H1 (cell line): ENCODE measurements around the gene SLC24A3. TPM values are rescaled to one million over a fixed set of nuclear protein-coding genes. Genes with fewer than 3 reads are reported as not detected.

ENCODE experiments used
- CTCF ChIA-PET: fragments of 300-600 bp; sonication (Branson Sonifier 250); formaldehyde crosslinking; loops from one replicate; lab custom pipeline; 2021; ENCODE audit not compliant: partially characterized antibody; lab: Charles Lee
- POLR2A ChIA-PET: fragments of 300-600 bp; sonication (Branson Sonifier 250); formaldehyde crosslinking; loops from one replicate; lab custom pipeline; 2021; ENCODE audit warnings: inconsistent platforms; ENCODE audit not compliant: partially characterized antibody; lab: Charles Lee
- DNase-seq, 2 experiments: peaks; one replicate each; pipeline versions ENCODE4 v3.0.0 to v3.0.0-alpha.2; 2010 to 2022; ENCODE audit warnings: low spot score in 2 of 2, low read depth in 1 of 2, mixed read lengths in 1 of 2
- FAIRE-seq: peaks from 2 replicates; lab custom pipeline; 2011; peaks lifted over from hg19 to GRCh38; lab: Jason Lieb, UNC
- H2AFZ ChIP-seq: 2 replicates; pipeline ENCODE4 v1.8.1; 2012; ENCODE audit warnings: low read length, inconsistent platforms
- H2AK5ac ChIP-seq: 2 replicates; pipeline ENCODE4 v1.6.1; 2013; ENCODE audit warnings: low read depth, low read length
- H2BK120ac ChIP-seq: replicated peaks from 2 replicates; pipeline ENCODE3; 2013; ENCODE audit warnings: low read depth, low read length, inconsistent platforms
- H2BK12ac ChIP-seq: 2 replicates; pipeline ENCODE4 v1.6.1; 2013; ENCODE audit warnings: low read depth, low read length
- H2BK15ac ChIP-seq: 2 replicates; pipeline ENCODE4 v1.6.1; 2013; ENCODE audit warnings: low read length
- H2BK20ac ChIP-seq: 2 replicates; pipeline ENCODE4 v1.6.1; 2013; ENCODE audit warnings: low read length
- H2BK5ac ChIP-seq: 2 replicates; pipeline ENCODE4 v1.6.1; 2013; ENCODE audit warnings: low read depth, low read length
- H3K14ac ChIP-seq: 2 replicates; pipeline ENCODE4 v1.6.1; 2013; ENCODE audit warnings: inconsistent platforms; ENCODE audit not compliant: insufficient read length
- H3K18ac ChIP-seq: 2 replicates; pipeline ENCODE4 v1.6.1; 2013; ENCODE audit warnings: low read length; ENCODE audit errors: extremely low read depth
- H3K23ac ChIP-seq: 2 replicates; pipeline ENCODE4 v1.6.1; 2013; ENCODE audit warnings: inconsistent platforms; ENCODE audit not compliant: insufficient read length
- H3K23me2 ChIP-seq: 2 replicates; pipeline ENCODE4 v1.6.1; 2013; ENCODE audit warnings: low read depth, low read length
- H3K27ac ChIP-seq: 2 replicates; pipeline ENCODE4 v1.6.1; 2011; ENCODE audit warnings: low read depth, low read length, inconsistent platforms
- H3K27me3 ChIP-seq, 4 experiments: replicated peaks in 1 of 4; 1 replicate in 1 of 4; 2 replicates in 3 of 4; pipeline versions ENCODE4 v1.6.1 to v1.8.1; 2011 to 2013; ENCODE audit warnings: low read length in 3 of 4, mild to moderate bottlenecking in 3 of 4, inconsistent platforms in 2 of 4, mixed read lengths in 2 of 4, moderate library complexity in 1 of 4; ENCODE audit not compliant: control insufficient read depth in 3 of 4, insufficient read depth in 3 of 4; ENCODE audit errors: extremely low read depth in 1 of 4
- H3K36me3 ChIP-seq, 4 experiments: 2 replicates each; pipeline versions ENCODE4 v1.6.1 to v1.8.1; 2011 to 2013; ENCODE audit warnings: mild to moderate bottlenecking in 4 of 4, low read length in 3 of 4, moderate library complexity in 2 of 4, control low read depth in 1 of 4, inconsistent platforms in 1 of 4; ENCODE audit not compliant: insufficient read depth in 4 of 4, control insufficient read depth in 2 of 4
- H3K4ac ChIP-seq: replicated peaks from 2 replicates; pipeline ENCODE3; 2013; ENCODE audit warnings: low read length, low read depth, mixed read lengths, inconsistent platforms; ENCODE audit not compliant: insufficient read length
- H3K4me1 ChIP-seq, 4 experiments: replicated peaks in 1 of 4; 1 replicate in 1 of 4; 2 replicates in 3 of 4; pipeline versions ENCODE4 v1.6.1 to v1.8.1; 2011 to 2013; ENCODE audit warnings: low read length in 3 of 4, inconsistent platforms in 2 of 4, mixed read lengths in 1 of 4; ENCODE audit not compliant: insufficient read depth in 4 of 4, control insufficient read depth in 3 of 4
- H3K4me2 ChIP-seq, 2 experiments: 2 replicates each; pipeline versions ENCODE4 v1.6.1 to v1.8.1; 2011 to 2013; ENCODE audit warnings: low read depth in 2 of 2, low read length in 2 of 2, control low read depth in 1 of 2, inconsistent platforms in 1 of 2, mild to moderate bottlenecking in 1 of 2; ENCODE audit not compliant: insufficient read depth in 1 of 2
- H3K4me3 ChIP-seq, 4 experiments: fragments of 200-600, 300-600 bp in 1 of 4; sonication (generic), shearing (Covaris generic), sonication (Bioruptor Twin) in 1 of 4; 2 replicates each; pipeline versions ENCODE4 v1.5.1 to v1.8.1; 2011 to 2016; ENCODE audit warnings: low read length in 4 of 4, low read depth in 3 of 4, control low read depth in 2 of 4, inconsistent platforms in 2 of 4, mild to moderate bottlenecking in 2 of 4, mixed read lengths in 1 of 4, moderate library complexity in 1 of 4; ENCODE audit not compliant: insufficient read depth in 2 of 4; ENCODE audit errors: extremely low read depth in 1 of 4
- H3K56ac ChIP-seq: replicated peaks from 2 replicates; pipeline ENCODE3; 2013; ENCODE audit warnings: low read depth, mild to moderate bottlenecking, mixed read lengths, low read length, inconsistent platforms; ENCODE audit not compliant: insufficient read length
- H3K79me1 ChIP-seq: 2 replicates; pipeline ENCODE4 v1.6.1; 2013; ENCODE audit warnings: low read depth, low read length, control low read depth
- H3K79me2 ChIP-seq, 2 experiments: 2 replicates each; pipeline versions ENCODE4 v1.6.1 to v1.8.1; 2012 to 2013; ENCODE audit warnings: low read length in 2 of 2, mild to moderate bottlenecking in 2 of 2, inconsistent platforms in 1 of 2; ENCODE audit not compliant: insufficient read depth in 2 of 2, control insufficient read depth in 1 of 2
- H3K9ac ChIP-seq, 4 experiments: replicated peaks in 1 of 4; 1 replicate in 1 of 4; 2 replicates in 3 of 4; pipeline versions ENCODE4 v1.6.1 to v1.8.1; 2011 to 2013; ENCODE audit warnings: low read depth in 3 of 4, low read length in 3 of 4, control low read depth in 2 of 4, mild to moderate bottlenecking in 2 of 4, moderate library complexity in 2 of 4, inconsistent platforms in 1 of 4; ENCODE audit errors: extremely low read depth in 1 of 4
- H3K9me3 ChIP-seq, 2 experiments: 2 replicates each; pipeline versions ENCODE4 v1.6.1 to v1.8.1; 2012 to 2013; ENCODE audit warnings: mild to moderate bottlenecking in 2 of 2, moderate library complexity in 2 of 2, control low read depth in 1 of 2, inconsistent platforms in 1 of 2, low read depth in 1 of 2, low read length in 1 of 2, mixed read lengths in 1 of 2; ENCODE audit not compliant: insufficient read depth in 2 of 2
- H4K20me1 ChIP-seq, 2 experiments: replicated peaks in 1 of 2; 2 replicates each; pipeline versions ENCODE3 to v1.8.1; 2011 to 2013; ENCODE audit warnings: inconsistent platforms in 2 of 2, low read length in 2 of 2, mild to moderate bottlenecking in 1 of 2; ENCODE audit not compliant: insufficient read depth in 2 of 2, control insufficient read depth in 1 of 2
- H4K5ac ChIP-seq: 2 replicates; pipeline ENCODE4 v1.6.1; 2013; ENCODE audit warnings: low read length, low read depth, mixed read lengths, inconsistent platforms; ENCODE audit not compliant: insufficient read length
- H4K8ac ChIP-seq: 2 replicates; pipeline ENCODE4 v1.8.0; 2013; ENCODE audit warnings: mild to moderate bottlenecking, moderate library complexity, low read length, inconsistent platforms; ENCODE audit not compliant: insufficient read depth; ENCODE audit errors: extremely low read depth
- H4K91ac ChIP-seq: replicated peaks from 2 replicates; pipeline ENCODE3; 2013; ENCODE audit warnings: low read length, mixed read lengths, inconsistent platforms; ENCODE audit not compliant: insufficient read length
- ATF2 ChIP-seq: IDR thresholded peaks from 2 replicates; pipeline ENCODE4 v1.6.1; 2012; ENCODE audit warnings: low read length, inconsistent platforms
- BACH1 ChIP-seq: IDR thresholded peaks from 2 replicates; pipeline ENCODE4 v1.6.1; 2012; ENCODE audit warnings: low read length, improper control_type of control experiment
- CBX5 ChIP-seq: fragments of 300-800, 300-1000 bp; sonication (generic); IDR thresholded peaks from 2 replicates; pipeline ENCODE4 v1.7.1; 2016; ENCODE audit warnings: antibody characterized with exemption, low read length, low read depth
- CBX8 ChIP-seq: fragments of 300-800, 300-1000 bp; sonication (generic); IDR thresholded peaks from 2 replicates; pipeline ENCODE4 v1.7.1; 2016; ENCODE audit warnings: low read depth, low read length, borderline replicate concordance
- EP300 ChIP-seq, 2 experiments: IDR thresholded peaks; 1 replicate in 1 of 2; 2 replicates in 1 of 2; pipeline ENCODE4 v1.6.1; 2011 to 2012; ENCODE audit warnings: low read depth in 2 of 2, low read length in 2 of 2, mild to moderate bottlenecking in 2 of 2, borderline replicate concordance in 1 of 2, inconsistent platforms in 1 of 2, moderate library complexity in 1 of 2
- EZH2 ChIP-seq: fragments of 200-600 bp; sonication (generic); IDR thresholded peaks from 2 replicates; pipeline ENCODE4 v1.7.1; 2012; ENCODE audit warnings: low read depth, mild to moderate bottlenecking, moderate library complexity, low read length, inconsistent platforms; ENCODE audit not compliant: severe bottlenecking
- GTF2F1 ChIP-seq: IDR thresholded peaks from 2 replicates; pipeline ENCODE4 v1.6.1; 2012; ENCODE audit warnings: low read depth, low read length, improper control_type of control experiment, borderline replicate concordance
- MAFK ChIP-seq: IDR thresholded peaks from 2 replicates; pipeline ENCODE4 v1.6.1; 2012; ENCODE audit warnings: low read depth, mild to moderate bottlenecking, improper control_type of control experiment, low read length
- POLR2AphosphoS5 ChIP-seq: IDR thresholded peaks from 2 replicates; pipeline ENCODE4 v1.6.1; 2011; ENCODE audit warnings: low read depth, low read length
- TAF1 ChIP-seq: IDR thresholded peaks from 2 replicates; pipeline ENCODE4 v1.6.1; 2011; ENCODE audit warnings: mild to moderate bottlenecking, low read depth, low read length
- YY1 ChIP-seq: IDR thresholded peaks from 2 replicates; pipeline ENCODE4 v1.6.1; 2011; ENCODE audit warnings: low read depth, mild to moderate bottlenecking, low read length
- WGBS, 2 experiments: shearing (Covaris generic) in 1 of 2; methylation state at CpG; one replicate each; pipeline versions ENCODE4 v1.1.6 to v1.1.7; 2013 to 2015; ENCODE audit warnings: low lambda C conversion rate in 2 of 2, mixed read lengths in 2 of 2, inconsistent platforms in 1 of 2, low coverage in 1 of 2, missing lambda C conversion rate in 1 of 2; ENCODE audit not compliant: insufficient replicate concordance in 2 of 2, insufficient coverage in 1 of 2, insufficient read length in 1 of 2; ENCODE audit errors: extremely low coverage in 1 of 2, missing lambda C conversion rate in 1 of 2; 5-methylcytosine and 5-hydroxymethylcytosine counted together
- polyA plus RNA-seq, 7 experiments: library from polyadenylated mRNA; depleted of rRNA in 3 of 7; stranded (reverse) in 5 of 7; unstranded in 2 of 7; fragments of >200 nt in 5 of 7; fragments of 200-250 nt in 2 of 7; gene quantifications; 1 replicate in 5 of 7; 2 replicates in 1 of 7; 4 replicates in 1 of 7; pipeline versions ENCODE4 v1.2.1 to v1.2.3, GENCODE V29; 2011 to 2013; ENCODE audit warnings: missing spikeins in 2 of 7, mixed read lengths in 2 of 7
- total RNA-seq: library from RNA; stranded (reverse); fragmentation: NEBNext Ultra II Directional; extraction: Animal tissue kit (Norgen Biotek cat#: 25700); gene quantifications from 2 replicates; pipeline ENCODE4 v1.2.1, GENCODE V29; 2021
- TF ChIP-seq, protein P1 (sequence below): IDR thresholded peaks from 2 replicates; pipeline ENCODE4 v1.6.1; 2012; ENCODE audit warnings: inconsistent platforms

SLC24A3 gene
- total and polyA plus RNA-seq, 2 of the 8 experiments (the other 6 are each of a cell fraction or from before 2014, with no cell fraction given), result 4.5 to 6.3 TPM

DNA sequence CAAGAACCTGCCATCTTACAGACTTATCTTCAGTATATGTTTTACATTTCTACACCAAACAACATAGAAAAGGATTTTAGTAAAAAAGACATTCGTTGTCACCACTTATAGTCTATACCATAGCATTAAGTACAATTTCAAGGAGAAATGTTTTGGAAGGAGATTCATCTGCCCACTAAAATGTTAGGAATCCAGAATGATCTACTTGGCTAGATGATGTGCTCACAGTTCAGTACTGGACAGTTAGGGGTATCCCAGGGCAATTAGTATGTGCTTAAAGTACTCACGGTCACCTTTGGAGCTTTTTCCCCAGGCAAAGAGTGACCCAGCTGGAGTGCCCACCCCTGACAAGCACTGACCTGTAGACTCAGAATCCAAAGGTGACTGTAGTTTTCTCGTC lies 222.9 kb downstream of the SLC24A3 start:
- Histone ChIP-seq H2BK15ac (no peak overlapping the region), H3K56ac (no peak overlapping the region), H2BK12ac (no peak overlapping the region), H4K91ac (no peak overlapping the region), H4K8ac (no peak overlapping the region), H3K18ac (no peak overlapping the region), H3K9me3 (no peaks in the 10 kb centered on the region), H3K4me2 (no peak overlapping the region), H3K36me3 (no peaks in the 10 kb centered on the region), H3K79me1 (no peaks in the 10 kb centered on the region), H3K14ac (no peak overlapping the region), H3K23me2 (peaks cover 2% of the 10 kb centered on the region; the same call in 1 of the 2 replicates), H2BK5ac (no peak overlapping the region), H3K9ac (no peak overlapping the region), H4K5ac (no peak overlapping the region), H3K27ac (no peak overlapping the region), H3K79me2 (no peaks in the 10 kb centered on the region), H2AK5ac (no peak overlapping the region), H2BK120ac (no peak overlapping the region), H4K20me1 (peaks cover 0 to 2% of the 10 kb centered on the region in 2 experiments), H3K27me3 (no peaks in the 10 kb centered on the region), H3K4me1 (no peaks in the 10 kb centered on the region), H2AFZ (no peak overlapping the region), H2BK20ac (no peak overlapping the region), H3K4ac (no peak overlapping the region), H3K23ac (no peak overlapping the region), H3K4me3 (no peak overlapping the region)
- 90% methylated on average over 3 of the region's 3 CpGs; no CpG with 5 or more reads in 1 of the 2 experiments for WGBS, 2 experiments
- ChIA-PET POLR2A (no interaction called here), CTCF (interaction anchor here (1.3 kb wide), 1 partner anchor 10 kb away, joined by 3 read pairs; no protein-coding TSS in a partner anchor)
- FAIRE-seq (no peak), DNase-seq (no peak)
- TF ChIP-seq POLR2AphosphoS5 (no peak), CBX5 (no peak), MAFK (no peak), ATF2 (no peak), EZH2 (no peak), TAF1 (no peak), GTF2F1 (no peak), CBX8 (no peak), YY1 (no peak), EP300 (IDR thresholded peaks at IDR 0.05; ENCODE audit: borderline replicate concordance in 1 of 2, low read depth in 2 of 2, low read length in 2 of 2) (no peak), BACH1 (no peak)
- TF ChIP-seq, protein P1, sequence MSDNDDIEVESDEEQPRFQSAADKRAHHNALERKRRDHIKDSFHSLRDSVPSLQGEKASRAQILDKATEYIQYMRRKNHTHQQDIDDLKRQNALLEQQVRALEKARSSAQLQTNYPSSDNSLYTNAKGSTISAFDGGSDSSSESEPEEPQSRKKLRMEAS, result no peak
